ENCODE data around the gene OR2AT4.

The OR2AT4 gene

GRCh38 chr11:75140269-75141138 lies 43.8 kb upstream of the OR2AT4 start:
- peak; percentile 78 for DNase-seq (ENCODE audit: low spot score)
- TF ChIP-seq, protein P1, sequence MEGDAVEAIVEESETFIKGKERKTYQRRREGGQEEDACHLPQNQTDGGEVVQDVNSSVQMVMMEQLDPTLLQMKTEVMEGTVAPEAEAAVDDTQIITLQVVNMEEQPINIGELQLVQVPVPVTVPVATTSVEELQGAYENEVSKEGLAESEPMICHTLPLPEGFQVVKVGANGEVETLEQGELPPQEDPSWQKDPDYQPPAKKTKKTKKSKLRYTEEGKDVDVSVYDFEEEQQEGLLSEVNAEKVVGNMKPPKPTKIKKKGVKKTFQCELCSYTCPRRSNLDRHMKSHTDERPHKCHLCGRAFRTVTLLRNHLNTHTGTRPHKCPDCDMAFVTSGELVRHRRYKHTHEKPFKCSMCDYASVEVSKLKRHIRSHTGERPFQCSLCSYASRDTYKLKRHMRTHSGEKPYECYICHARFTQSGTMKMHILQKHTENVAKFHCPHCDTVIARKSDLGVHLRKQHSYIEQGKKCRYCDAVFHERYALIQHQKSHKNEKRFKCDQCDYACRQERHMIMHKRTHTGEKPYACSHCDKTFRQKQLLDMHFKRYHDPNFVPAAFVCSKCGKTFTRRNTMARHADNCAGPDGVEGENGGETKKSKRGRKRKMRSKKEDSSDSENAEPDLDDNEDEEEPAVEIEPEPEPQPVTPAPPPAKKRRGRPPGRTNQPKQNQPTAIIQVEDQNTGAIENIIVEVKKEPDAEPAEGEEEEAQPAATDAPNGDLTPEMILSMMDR (IDR thresholded peaks at IDR 0.05; ENCODE audit: extremely low read depth, missing control alignments) = peak; percentile 60

DNA sequence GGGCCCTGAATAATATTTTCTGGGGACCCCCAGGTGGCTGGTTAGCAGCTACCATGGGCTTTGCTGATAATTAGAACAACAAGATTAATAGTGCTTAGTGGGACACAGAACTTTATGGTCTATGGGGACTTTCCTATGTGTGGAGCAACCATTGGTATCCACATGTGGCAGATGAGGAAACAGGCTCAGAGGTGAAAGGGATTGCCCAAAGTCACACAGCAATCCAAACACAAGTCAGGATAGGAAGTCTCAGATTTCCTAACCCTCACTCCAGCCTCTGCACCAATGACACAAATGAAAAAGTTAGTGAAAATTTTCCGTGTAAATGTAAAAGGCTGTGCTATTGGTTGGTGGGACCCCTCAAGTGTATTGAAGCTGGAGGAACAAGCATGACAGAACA lies 39.0 kb upstream of the OR2AT4 start:
- DNase-seq (ENCODE audit: low spot score) = no peak
- TF ChIP-seq, protein P1 (IDR thresholded peaks at IDR 0.05; ENCODE audit: extremely low read depth, missing control alignments) = no peak

- TF ChIP-seq, protein P1 (IDR thresholded peaks at IDR 0.05; ENCODE audit: extremely low read depth, missing control alignments) = no peak
- DNase-seq (ENCODE audit: low spot score) = no peak
These were observed 38.5 kb upstream of the OR2AT4 start for GRCh38 chr11:75135021-75135650.

DNA sequence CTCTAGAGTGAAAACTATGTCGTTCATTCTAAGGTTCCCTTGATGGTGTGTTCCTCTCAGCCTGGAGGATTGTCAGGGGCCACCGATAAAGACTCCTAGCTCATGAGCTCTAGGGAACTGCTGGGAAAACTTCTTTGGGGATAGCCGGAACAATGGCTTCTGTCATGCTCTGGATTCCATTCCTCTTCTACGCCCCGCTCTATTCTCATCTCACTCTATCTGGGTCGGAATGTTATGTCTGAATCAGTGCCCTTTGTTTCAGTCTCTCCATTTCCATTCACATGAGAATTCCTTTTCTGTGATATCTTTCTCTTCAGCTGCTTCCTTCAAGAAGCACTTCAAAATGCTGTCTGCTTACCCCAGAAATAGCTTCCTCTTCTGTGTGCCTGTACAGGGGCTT lies 37.3 kb upstream of the OR2AT4 start:
- no peak for DNase-seq (ENCODE audit: low spot score)
- TF ChIP-seq, protein P1 (IDR thresholded peaks at IDR 0.05; ENCODE audit: extremely low read depth, missing control alignments) = no peak

DNA sequence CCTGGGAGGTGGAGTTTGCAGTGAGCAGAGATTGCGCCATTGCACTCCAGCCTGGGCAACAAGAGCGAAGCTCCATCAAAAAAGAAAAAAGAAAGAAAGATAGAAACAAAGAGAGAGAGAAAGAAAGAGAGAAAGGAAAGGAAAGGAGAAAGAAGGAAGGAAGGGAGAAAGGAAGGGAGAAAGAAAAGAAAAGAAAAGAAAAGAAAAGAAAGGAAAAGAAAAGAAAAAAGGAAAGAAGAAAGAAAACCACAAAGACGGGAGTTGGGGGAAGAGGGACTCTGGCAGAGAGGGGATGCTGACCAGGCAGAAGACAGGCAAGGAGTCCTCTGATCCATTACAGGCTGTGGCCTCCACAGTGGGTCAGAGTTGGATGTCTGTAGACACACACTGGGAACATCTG lies 35.4 kb upstream of the OR2AT4 start:
- DNase-seq (ENCODE audit: low spot score) = no peak
- TF ChIP-seq, protein P1 (IDR thresholded peaks at IDR 0.05; ENCODE audit: extremely low read depth, missing control alignments) = no peak

- no peak for DNase-seq (ENCODE audit: low spot score)
- TF ChIP-seq, protein P1 (IDR thresholded peaks at IDR 0.05; ENCODE audit: extremely low read depth, missing control alignments) = no peak
These were observed 29.9 kb upstream of the OR2AT4 start for GRCh38 chr11:75126564-75126963.

DNA sequence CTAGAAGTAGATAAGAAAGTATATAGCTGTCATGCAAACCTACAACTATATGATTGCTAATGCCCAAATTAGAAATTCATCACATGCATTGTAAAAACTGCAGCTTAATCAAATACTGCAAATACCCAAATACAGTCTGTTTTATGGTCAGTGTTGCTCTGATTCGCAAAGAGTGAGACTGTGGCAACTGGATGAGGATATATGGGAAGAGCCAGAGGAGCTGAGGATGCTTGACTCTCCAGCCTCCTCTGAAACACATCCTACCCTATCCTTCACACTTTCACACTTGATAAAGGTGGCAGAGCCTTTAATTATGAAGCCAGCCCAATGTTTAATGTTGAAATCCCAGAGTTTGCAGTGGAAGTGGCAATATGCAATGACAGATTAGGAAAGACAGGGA lies 21.9 kb upstream of the OR2AT4 start:
- TF ChIP-seq, protein P1 (IDR thresholded peaks at IDR 0.05; ENCODE audit: extremely low read depth, missing control alignments) = no peak
- DNase-seq (ENCODE audit: low spot score) = no peak
